ENCODE data around the gene DPF3. TPM values are rescaled to one million over a fixed set of nuclear protein-coding genes. Genes with fewer than 3 reads are reported as not detected.

Gene DPF3
- total and polyA plus RNA-seq, 9 of the 15 experiments (the other 6 are each of a cell fraction or from before 2014, with no cell fraction given), result 0.21 to 4.9 (median 1.2) TPM

GRCh38 chr14:72599579-72600470 lies 294.1 kb downstream of the DPF3 start (continued):
- TF ChIP-seq NFIC (IDR thresholded peaks at IDR 0.05), result no peak
- no peak for TF ChIP-seq ZBED1 (IDR thresholded peaks at IDR 0.05)
- TF ChIP-seq RCOR1 (IDR thresholded peaks at IDR 0.05; ENCODE audit: borderline replicate concordance in 1 of 2, low read depth in 2 of 2, low read length in 2 of 2), result peak in 1 of 2 experiments; percentile 52; a peak in 1 of 4 replicates
- TF ChIP-seq FOXK2 (conservative IDR thresholded peaks at IDR 0.05 in 1 of 2, IDR thresholded peaks at IDR 0.05 in 1 of 2; ENCODE audit: low read depth in 2 of 2), result no peak
- no peak for TF ChIP-seq ZNF347 (CRISPR knock-in tag; IDR thresholded peaks at IDR 0.05; ENCODE audit: low read depth)
- no peak for TF ChIP-seq ZSCAN29 (IDR thresholded peaks at IDR 0.05)
- TF ChIP-seq ZNF740 (CRISPR knock-in tag; IDR thresholded peaks at IDR 0.05), result no peak
- TF ChIP-seq ZNF740 (tag; IDR thresholded peaks at IDR 0.05), result no peak
- TF ChIP-seq XRCC3 (IDR thresholded peaks at IDR 0.05), result no peak
- TF ChIP-seq PYGO2 (tag; IDR thresholded peaks at IDR 0.05), result no peak
- TF ChIP-seq ELF2 (CRISPR knock-in tag; IDR thresholded peaks at IDR 0.05), result no peak
- TF ChIP-seq TFAP4 (CRISPR knock-in tag; IDR thresholded peaks at IDR 0.05; ENCODE audit: borderline replicate concordance), result peak; percentile 19; the same call in 1 of the 2 replicates
- TF ChIP-seq NONO (IDR thresholded peaks at IDR 0.05; ENCODE audit: low read depth in 2 of 2, low read length in 1 of 2), result no peak
- TF ChIP-seq TCF7 (IDR thresholded peaks at IDR 0.05; ENCODE audit: borderline replicate concordance), result no peak
- no peak for TF ChIP-seq MAFK (IDR thresholded peaks at IDR 0.05; ENCODE audit: low read length)
- peak; percentile 74 for TF ChIP-seq TEAD4 (IDR thresholded peaks at IDR 0.05; ENCODE audit: low read length)
- no peak for TF ChIP-seq TEAD4 (CRISPR knock-in tag; IDR thresholded peaks at IDR 0.05; ENCODE audit: borderline replicate concordance)
- no peak for TF ChIP-seq STAT5B (CRISPR knock-in tag; IDR thresholded peaks at IDR 0.05)
- no peak for TF ChIP-seq TGIF2 (CRISPR knock-in tag; IDR thresholded peaks at IDR 0.05)
- TF ChIP-seq ZNF707 (CRISPR knock-in tag; conservative IDR thresholded peaks at IDR 0.05), result no peak
- TF ChIP-seq SRSF3 (IDR thresholded peaks at IDR 0.05; ENCODE audit: insufficient read depth, low read length), result no peak
- TF ChIP-seq ZSCAN32 (CRISPR knock-in tag; IDR thresholded peaks at IDR 0.05), result no peak
- TF ChIP-seq ZNF586 (CRISPR knock-in tag; conservative IDR thresholded peaks at IDR 0.05), result no peak
- TF ChIP-seq KLF16 (IDR thresholded peaks at IDR 0.05), result peak; percentile 50; the same call in 1 of the 2 replicates
- TF ChIP-seq PTRF (tag; IDR thresholded peaks at IDR 0.05), result no peak
- TF ChIP-seq ZNF655 (CRISPR knock-in tag; IDR thresholded peaks at IDR 0.05), result no peak
- no peak for TF ChIP-seq HLTF (IDR thresholded peaks at IDR 0.05)
- no peak for TF ChIP-seq ZFP36 (IDR thresholded peaks at IDR 0.05; ENCODE audit: low read depth, low read length, partially characterized antibody)

Measured in K562 (cell line).